Esophagus muscularis mucosa (tissue), 4 donors: ENCODE measurements around the gene PLSCR2.

Source experiments
- EP300 ChIP-seq: sonication (generic); formaldehyde crosslinking; IDR thresholded peaks from one replicate; pipeline ENCODE4 v1.6.1; 2017; ENCODE audit warnings: antibody characterized with exemption
- POLR2A ChIP-seq: fragments of 450-650 bp; IDR thresholded peaks from one replicate; pipeline ENCODE4 v1.6.1; 2017; ENCODE audit warnings: antibody characterized with exemption, moderate library complexity, mild to moderate bottlenecking, low read depth
- TF ChIP-seq, protein P1 (sequence below), 3 experiments: fragments of 200-600 bp in 2 of 3; fragments of 450-650 bp in 1 of 3; sonication (generic) in 2 of 3; IDR thresholded peaks; one replicate each; pipeline ENCODE4 v1.5.1; 2017 to 2019; ENCODE audit warnings: antibody characterized with exemption in 3 of 3, mild to moderate bottlenecking in 2 of 3, moderate library complexity in 1 of 3

DNA sequence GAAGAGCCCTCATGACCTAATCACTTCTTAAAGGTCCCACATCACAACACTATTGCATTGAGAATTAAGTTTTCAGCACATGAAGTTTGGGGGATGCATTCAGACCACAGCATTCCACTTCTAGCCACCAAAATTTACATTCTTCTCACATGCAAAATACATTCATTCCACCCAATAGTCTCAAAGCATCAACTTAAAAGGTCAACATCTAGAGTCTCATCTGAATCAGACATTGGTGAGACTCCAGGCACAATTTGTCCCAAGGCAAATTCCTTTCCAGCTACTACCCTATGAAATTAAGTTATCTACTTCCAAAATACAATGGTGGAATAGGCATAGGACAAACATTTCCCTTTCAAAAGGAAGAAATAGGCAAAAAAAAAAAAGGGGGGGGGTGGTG, 64.9 kb downstream of the PLSCR2 start:
- TF ChIP-seq, protein P1, sequence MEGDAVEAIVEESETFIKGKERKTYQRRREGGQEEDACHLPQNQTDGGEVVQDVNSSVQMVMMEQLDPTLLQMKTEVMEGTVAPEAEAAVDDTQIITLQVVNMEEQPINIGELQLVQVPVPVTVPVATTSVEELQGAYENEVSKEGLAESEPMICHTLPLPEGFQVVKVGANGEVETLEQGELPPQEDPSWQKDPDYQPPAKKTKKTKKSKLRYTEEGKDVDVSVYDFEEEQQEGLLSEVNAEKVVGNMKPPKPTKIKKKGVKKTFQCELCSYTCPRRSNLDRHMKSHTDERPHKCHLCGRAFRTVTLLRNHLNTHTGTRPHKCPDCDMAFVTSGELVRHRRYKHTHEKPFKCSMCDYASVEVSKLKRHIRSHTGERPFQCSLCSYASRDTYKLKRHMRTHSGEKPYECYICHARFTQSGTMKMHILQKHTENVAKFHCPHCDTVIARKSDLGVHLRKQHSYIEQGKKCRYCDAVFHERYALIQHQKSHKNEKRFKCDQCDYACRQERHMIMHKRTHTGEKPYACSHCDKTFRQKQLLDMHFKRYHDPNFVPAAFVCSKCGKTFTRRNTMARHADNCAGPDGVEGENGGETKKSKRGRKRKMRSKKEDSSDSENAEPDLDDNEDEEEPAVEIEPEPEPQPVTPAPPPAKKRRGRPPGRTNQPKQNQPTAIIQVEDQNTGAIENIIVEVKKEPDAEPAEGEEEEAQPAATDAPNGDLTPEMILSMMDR (IDR thresholded peaks at IDR 0.05) = no peak
- TF ChIP-seq POLR2A (no peak), EP300 (no peak)
